Keratinocyte (primary cell): Measurements from ENCODE around the gene PTDSS2. TPM values are rescaled to one million over a fixed set of nuclear protein-coding genes. Genes with fewer than 3 reads are reported as not detected.

Experiments
- DNase-seq: peaks from one replicate; pipeline ENCODE4 v3.0.0-alpha.2; 2011; ENCODE audit warnings: low read depth, missing footprints, low spot score
- FAIRE-seq: peaks from 2 replicates; lab custom pipeline; 2011; peaks lifted over from hg19 to GRCh38; lab: Jason Lieb, UNC
- H2AFZ ChIP-seq: 2 replicates; pipeline ENCODE4 v1.6.0; 2012; ENCODE audit warnings: low read length, control low read depth, inconsistent platforms; ENCODE audit not compliant: control insufficient read depth
- H3K27ac ChIP-seq: 2 replicates; pipeline ENCODE4 v1.5.1; 2011; ENCODE audit warnings: low read length; ENCODE audit not compliant: control insufficient read depth, insufficient read depth
- H3K27me3 ChIP-seq: 3 replicates; pipeline ENCODE4 v1.6.0; 2011; ENCODE audit warnings: low read length; ENCODE audit not compliant: control insufficient read depth, insufficient read depth; ENCODE audit errors: extremely low read depth
- H3K36me3 ChIP-seq, 2 experiments: 2 replicates in 1 of 2; 3 replicates in 1 of 2; pipeline ENCODE4 v1.5.1; 2011; ENCODE audit warnings: low read length in 2 of 2, mild to moderate bottlenecking in 1 of 2; ENCODE audit not compliant: control insufficient read depth in 2 of 2, insufficient read depth in 2 of 2; ENCODE audit errors: extremely low read depth in 1 of 2
- H3K4me1 ChIP-seq: 3 replicates; pipeline ENCODE4 v1.5.1; 2011; ENCODE audit warnings: low read length; ENCODE audit not compliant: control insufficient read depth, insufficient read depth; ENCODE audit errors: extremely low read depth
- H3K4me2 ChIP-seq: 3 replicates; pipeline ENCODE4 v1.6.0; 2011; ENCODE audit warnings: low read depth, low read length; ENCODE audit not compliant: control insufficient read depth, insufficient read depth; ENCODE audit errors: extremely low read depth
- H3K4me3 ChIP-seq, 3 experiments: fragments of 200-600 bp in 1 of 3; sonication (generic) in 1 of 3; 2 replicates in 2 of 3; 3 replicates in 1 of 3; pipeline ENCODE4 v1.5.1; 2011 to 2016; ENCODE audit warnings: low read length in 3 of 3, mild to moderate bottlenecking in 3 of 3, control low read depth in 2 of 3, inconsistent platforms in 1 of 3, low read depth in 1 of 3, mixed read lengths in 1 of 3, mixed run types in 1 of 3, moderate library complexity in 1 of 3; ENCODE audit not compliant: control insufficient read depth in 2 of 3, insufficient read depth in 2 of 3; ENCODE audit errors: extremely low read depth in 1 of 3
- H3K79me2 ChIP-seq: 2 replicates; pipeline ENCODE4 v1.6.0; 2012; ENCODE audit warnings: low read length; ENCODE audit not compliant: control insufficient read depth, insufficient read depth
- H3K9ac ChIP-seq: 3 replicates; pipeline ENCODE4 v1.6.0; 2011; ENCODE audit warnings: low read length; ENCODE audit not compliant: control insufficient read depth, insufficient read depth; ENCODE audit errors: extremely low read depth
- H3K9me1 ChIP-seq: 3 replicates; pipeline ENCODE4 v1.6.0; 2011; ENCODE audit warnings: low read length; ENCODE audit not compliant: control insufficient read depth, insufficient read depth; ENCODE audit errors: extremely low read depth
- H3K9me3 ChIP-seq: 2 replicates; pipeline ENCODE4 v1.5.1; 2012; ENCODE audit warnings: low read depth, low read length; ENCODE audit not compliant: control insufficient read depth
- H4K20me1 ChIP-seq: 3 replicates; pipeline ENCODE4 v1.6.0; 2011; ENCODE audit warnings: low read length; ENCODE audit not compliant: control insufficient read depth, insufficient read depth; ENCODE audit errors: extremely low read depth
- EZH2 ChIP-seq: IDR thresholded peaks from one replicate; pipeline ENCODE4 v1.6.1; 2012; ENCODE audit warnings: inconsistent platforms, mild to moderate bottlenecking, low read length, moderate library complexity
- dilution Hi-C: fragments of 300-500 bp; cut with MboI; formaldehyde crosslinking; loops from one replicate; pipeline ENCODE4 v1.7.0; 2020; ENCODE audit warnings: low sequenced_read_pairs; ENCODE audit not compliant: extremely low pct_ligation_motif_present
- polyA plus RNA-seq, 5 experiments: library from polyadenylated mRNA; depleted of rRNA in 3 of 5; stranded (reverse) in 3 of 5; stranded (forward) in 1 of 5; unstranded in 1 of 5; fragments of >200 nt; gene quantifications; 1 replicate in 1 of 5; 2 replicates in 3 of 5; 3 replicates in 1 of 5; pipeline versions ENCODE4 v1.2.1 to v1.2.3, GENCODE V29; 2011 to 2012; ENCODE audit warnings: missing spikeins in 2 of 5, low read depth in 1 of 5, low replicate concordance in 1 of 5
- TF ChIP-seq, protein P1 (sequence below), 3 experiments: IDR thresholded peaks in 1 of 3; conservative IDR thresholded peaks in 1 of 3; optimal IDR thresholded peaks in 1 of 3; 2 replicates in 2 of 3; 3 replicates in 1 of 3; pipeline versions ENCODE3 to v1.5.1; 2011; ENCODE audit warnings: low read length in 3 of 3, mild to moderate bottlenecking in 3 of 3, moderate library complexity in 2 of 3, control low read depth in 1 of 3, inconsistent platforms in 1 of 3; ENCODE audit not compliant: insufficient read depth in 2 of 3; ENCODE audit errors: extremely low read depth in 1 of 3

Gene PTDSS2
- polyA plus RNA-seq, 1 donor (not counting 4 experiments of a cell fraction or from before 2014, with no cell fraction given) = 21.6 TPM

DNA sequence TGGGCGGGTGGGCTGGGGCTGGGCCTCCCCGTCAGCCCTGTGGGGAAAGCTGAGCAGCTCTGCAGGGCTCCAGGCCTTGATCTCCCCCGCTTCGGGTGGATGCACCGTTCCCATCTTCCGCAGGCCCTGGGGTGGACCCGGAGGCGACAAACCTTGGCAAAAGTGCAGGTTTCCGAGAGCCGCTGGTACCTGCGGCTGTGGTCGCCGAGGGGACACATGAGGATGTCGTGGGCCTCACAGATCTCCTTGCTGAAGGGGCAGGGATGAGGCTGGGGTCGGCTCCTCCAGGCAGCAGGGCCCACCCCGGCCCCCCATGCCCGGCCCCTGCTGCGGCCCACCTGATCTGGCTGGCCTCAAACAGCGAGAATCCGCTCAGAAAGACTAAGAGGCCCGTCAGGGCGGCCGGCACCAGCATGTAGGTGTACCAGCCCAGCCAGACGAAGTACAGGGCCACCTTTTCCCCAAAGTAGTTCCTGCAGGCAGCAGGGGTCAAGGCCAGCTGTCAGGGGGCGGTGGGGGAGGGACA, 20.1 kb upstream of the PTDSS2 start:
- no peaks in the 10 kb centered on the region for H3K79me2 ChIP-seq
- DNase-seq (no peak), FAIRE-seq (no peak)
- no peaks in the 10 kb centered on the region for H3K4me1 ChIP-seq
- TF ChIP-seq EZH2 = no peak
- TF ChIP-seq, protein P1, sequence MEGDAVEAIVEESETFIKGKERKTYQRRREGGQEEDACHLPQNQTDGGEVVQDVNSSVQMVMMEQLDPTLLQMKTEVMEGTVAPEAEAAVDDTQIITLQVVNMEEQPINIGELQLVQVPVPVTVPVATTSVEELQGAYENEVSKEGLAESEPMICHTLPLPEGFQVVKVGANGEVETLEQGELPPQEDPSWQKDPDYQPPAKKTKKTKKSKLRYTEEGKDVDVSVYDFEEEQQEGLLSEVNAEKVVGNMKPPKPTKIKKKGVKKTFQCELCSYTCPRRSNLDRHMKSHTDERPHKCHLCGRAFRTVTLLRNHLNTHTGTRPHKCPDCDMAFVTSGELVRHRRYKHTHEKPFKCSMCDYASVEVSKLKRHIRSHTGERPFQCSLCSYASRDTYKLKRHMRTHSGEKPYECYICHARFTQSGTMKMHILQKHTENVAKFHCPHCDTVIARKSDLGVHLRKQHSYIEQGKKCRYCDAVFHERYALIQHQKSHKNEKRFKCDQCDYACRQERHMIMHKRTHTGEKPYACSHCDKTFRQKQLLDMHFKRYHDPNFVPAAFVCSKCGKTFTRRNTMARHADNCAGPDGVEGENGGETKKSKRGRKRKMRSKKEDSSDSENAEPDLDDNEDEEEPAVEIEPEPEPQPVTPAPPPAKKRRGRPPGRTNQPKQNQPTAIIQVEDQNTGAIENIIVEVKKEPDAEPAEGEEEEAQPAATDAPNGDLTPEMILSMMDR (optimal IDR thresholded peaks at IDR 0.05 in 1 of 3, IDR thresholded peaks at IDR 0.05 in 1 of 3, conservative IDR thresholded peaks at IDR 0.05 in 1 of 3; ENCODE audit: extremely low read depth in 1 of 3, insufficient read depth in 2 of 3, low read length in 3 of 3) = no peak
- H3K9me3 ChIP-seq = no peaks in the 10 kb centered on the region
- no peak overlapping the region for H3K9ac ChIP-seq
- H4K20me1 ChIP-seq = no peaks in the 10 kb centered on the region
- no peak overlapping the region for H3K4me3 ChIP-seq
- no peak overlapping the region for H2AFZ ChIP-seq
- no peaks in the 10 kb centered on the region for H3K27me3 ChIP-seq
- H3K9me1 ChIP-seq = no peaks in the 10 kb centered on the region
- no peak overlapping the region for H3K4me2 ChIP-seq
- peaks cover 0 to 12% of the 10 kb centered on the region in 2 experiments for H3K36me3 ChIP-seq
- dilution Hi-C loops = no loop called here
- H3K27ac ChIP-seq = no peak overlapping the region

DNA sequence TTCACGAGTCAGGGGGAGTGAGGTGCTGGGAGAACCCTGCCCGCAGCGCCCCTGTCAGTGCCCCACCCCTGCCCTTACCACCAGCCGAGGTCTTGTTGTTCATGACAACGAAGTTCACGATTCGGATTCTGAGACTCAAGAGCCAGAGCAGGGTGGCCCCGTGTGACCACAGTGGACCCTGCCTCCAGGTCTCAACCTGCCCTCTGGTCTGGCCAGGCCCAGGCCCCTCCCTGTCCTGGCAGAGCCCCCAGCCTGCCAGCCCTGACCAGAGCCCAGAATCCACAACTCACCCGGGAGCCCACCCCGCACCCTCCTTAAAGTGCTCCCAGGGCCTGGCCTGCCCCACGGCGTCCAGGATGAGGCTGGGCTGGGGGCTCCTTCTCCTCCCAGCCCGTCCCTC, 18.2 kb upstream of the PTDSS2 start:
- no peak for TF ChIP-seq EZH2
- TF ChIP-seq, protein P1 (optimal IDR thresholded peaks at IDR 0.05 in 1 of 3, IDR thresholded peaks at IDR 0.05 in 1 of 3, conservative IDR thresholded peaks at IDR 0.05 in 1 of 3; ENCODE audit: extremely low read depth in 1 of 3, insufficient read depth in 2 of 3, low read length in 3 of 3) = no peak
- H3K27ac ChIP-seq = no peak overlapping the region

More for the DNA sequence above, 18.2 kb upstream of the PTDSS2 start:
- H4K20me1 ChIP-seq = no peaks in the 10 kb centered on the region
- no peak overlapping the region for H3K4me3 ChIP-seq
- H3K27me3 ChIP-seq = no peaks in the 10 kb centered on the region
- H3K36me3 ChIP-seq = peaks cover 0 to 12% of the 10 kb centered on the region in 2 experiments
- H3K79me2 ChIP-seq = no peaks in the 10 kb centered on the region
- dilution Hi-C loops = no loop called here
- no peaks in the 10 kb centered on the region for H3K9me3 ChIP-seq
- H3K4me2 ChIP-seq = no peak overlapping the region
- DNase-seq (no peak), FAIRE-seq (no peak)
- H3K9me1 ChIP-seq = no peaks in the 10 kb centered on the region
- no peaks in the 10 kb centered on the region for H3K4me1 ChIP-seq
- H3K9ac ChIP-seq = no peak overlapping the region
- no peak overlapping the region for H2AFZ ChIP-seq
